NCI-H146 treated with DMSO at 0.1 percent for 48 hours (cell line): ENCODE measurements around the gene TRAF3.

Source experiments
- DNase-seq: peaks from one replicate; lab custom pipeline; 2025; ENCODE audit not compliant: unreplicated experiment; lab: John Stamatoyannopoulos, UW

TRAF3 gene

DNA sequence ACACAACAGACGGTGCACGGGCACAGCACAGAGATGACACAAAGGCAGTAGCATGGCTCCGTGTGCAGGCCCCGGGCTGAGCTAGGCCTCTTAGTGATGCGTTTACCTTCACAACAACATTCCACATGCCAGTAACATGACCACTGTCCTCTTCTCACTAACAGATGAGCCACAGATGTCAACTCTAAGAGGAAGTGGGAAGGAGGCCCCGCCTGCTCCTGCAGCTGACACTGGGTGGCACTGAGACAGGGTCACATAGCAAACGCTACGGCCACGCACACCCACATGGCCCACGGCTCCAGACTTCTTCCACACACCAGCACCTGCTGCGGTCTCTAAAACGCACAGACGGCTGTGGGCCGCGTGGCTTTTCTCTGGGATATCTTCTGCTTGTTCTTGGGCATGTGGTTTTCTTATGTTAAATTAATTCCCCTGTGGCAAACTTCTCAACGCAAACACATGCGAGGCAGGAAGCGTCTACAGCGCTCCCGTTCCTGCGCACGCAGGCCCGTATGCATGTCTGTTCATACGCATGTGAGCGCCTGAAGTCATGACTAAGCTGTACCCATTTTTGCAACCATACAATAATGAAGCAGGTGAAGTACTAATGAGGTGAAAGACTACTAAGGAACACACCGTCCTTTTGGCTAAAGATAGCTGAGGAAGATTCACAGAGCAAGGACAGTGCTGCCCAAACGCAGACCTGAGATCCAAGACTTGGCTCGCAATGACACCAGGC, 172.0 kb downstream of the TRAF3 start:
- no peak for DNase-seq

GRCh38 chr14:102949801-102950451, 172.7 kb downstream of the TRAF3 start:
- no peak for DNase-seq

- DNase-seq, result no peak
Observed at GRCh38 chr14:102951034-102951433, 173.8 kb downstream of the TRAF3 start.

DNA sequence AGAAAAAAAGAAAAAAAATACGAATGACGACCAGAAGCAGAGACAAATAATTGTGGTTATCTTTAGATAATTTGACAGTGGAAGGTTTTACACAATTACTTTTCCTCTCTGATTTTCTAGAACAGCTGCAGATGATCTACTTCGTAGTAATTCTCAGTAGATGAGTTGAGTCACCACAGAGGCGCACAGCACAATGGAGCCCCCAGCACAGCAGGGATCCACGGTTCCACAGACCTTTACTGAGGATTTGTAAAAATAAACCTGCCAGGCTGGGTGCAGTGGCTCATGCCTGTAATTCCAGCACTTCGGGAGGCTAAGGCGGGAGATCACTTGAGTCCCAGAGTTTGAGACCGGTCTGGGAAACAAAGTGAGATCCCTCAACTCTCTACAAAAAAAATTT, 174.6 kb downstream of the TRAF3 start:
- no peak for DNase-seq

GRCh38 chr14:102952276-102952675, 175.0 kb downstream of the TRAF3 start:
- DNase-seq, result no peak

DNA sequence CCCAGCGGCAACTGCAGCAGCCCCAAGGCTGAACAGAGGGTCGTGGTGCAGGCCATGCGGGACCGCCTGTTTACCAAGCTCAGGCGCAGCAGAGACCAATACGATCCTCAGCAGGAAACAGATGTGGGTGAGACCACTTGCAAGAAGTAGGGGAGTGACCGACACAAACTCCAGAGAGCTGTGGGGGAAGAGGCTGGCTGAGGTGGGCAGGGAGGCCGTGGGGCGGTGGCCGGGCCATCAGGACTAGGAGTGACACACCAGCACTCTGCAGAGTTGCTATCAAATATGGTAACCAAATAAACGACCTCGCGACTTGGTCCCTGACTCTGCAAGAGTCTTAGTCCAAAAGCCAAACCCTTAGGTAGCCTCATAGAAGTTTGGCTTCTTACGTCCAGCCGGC, 175.9 kb downstream of the TRAF3 start:
- DNase-seq, result no peak

DNA sequence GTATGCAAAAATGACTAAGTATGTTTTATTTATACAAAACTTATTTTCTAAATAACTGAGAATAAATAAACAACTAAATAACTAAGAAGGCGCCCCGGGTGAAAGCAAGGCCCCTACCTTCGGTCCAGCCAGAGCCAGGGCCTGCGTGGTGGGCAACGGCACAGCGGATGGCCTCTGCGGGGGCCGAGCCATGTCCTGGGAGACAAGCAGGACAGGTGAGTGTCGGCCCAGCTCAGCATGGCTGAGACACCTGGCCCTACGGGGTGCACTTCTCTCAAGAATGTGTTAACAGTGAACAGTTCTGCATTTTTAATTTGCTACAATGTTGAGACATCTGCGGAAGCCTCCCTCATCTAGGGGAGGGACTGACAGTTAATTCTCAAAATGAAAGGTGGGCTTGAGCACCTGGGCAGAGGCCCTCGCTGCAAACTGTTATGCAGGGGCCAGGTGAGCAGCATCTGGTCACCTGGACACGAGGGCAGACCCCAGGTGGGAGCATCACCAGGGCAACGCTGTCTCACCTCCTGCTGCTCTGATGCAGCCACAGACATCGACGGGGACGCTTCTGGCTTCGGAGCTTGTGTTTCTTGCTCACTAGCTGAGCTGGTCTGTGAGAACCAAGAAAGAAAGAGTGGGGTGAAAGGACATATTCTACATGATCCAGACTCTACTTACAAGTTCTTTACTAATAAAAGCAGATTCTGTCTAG, 177.0 kb downstream of the TRAF3 start:
- peak; percentile 84 for DNase-seq

GRCh38 chr14:102955636-102956408, 178.6 kb downstream of the TRAF3 start:
- no peak for DNase-seq

- DNase-seq, result no peak
Observed at GRCh38 chr14:102957222-102957621, 180.0 kb downstream of the TRAF3 start.

DNA sequence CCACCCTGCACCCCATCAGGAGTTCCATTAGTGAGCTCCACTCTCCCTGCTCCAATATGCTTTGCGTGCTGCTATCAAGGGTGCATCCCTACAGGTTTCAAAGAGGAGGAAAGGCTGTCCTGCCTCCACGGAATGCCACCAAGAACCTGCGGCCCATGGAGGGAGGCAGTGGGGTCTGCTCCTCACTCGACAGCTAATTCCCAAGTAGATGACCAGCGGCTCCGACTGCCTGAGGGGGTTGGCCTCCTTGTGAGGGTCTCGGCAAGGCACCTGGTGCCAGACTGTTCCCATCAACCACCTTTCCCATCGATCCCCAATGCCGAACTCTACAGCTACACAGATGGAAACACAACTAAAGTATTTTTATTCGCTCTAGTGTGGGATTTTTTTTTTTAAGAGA, 181.2 kb downstream of the TRAF3 start:
- DNase-seq, result no peak
